HL-60/S4 treated with retinoic acid at 250 ng/mL for 4 days and 3 days (cell line): ENCODE data around the gene TRH.

ENCODE experiments used
- in situ Hi-C: fragments of 300-500 bp; cut with MboI; formaldehyde crosslinking; loops from 2 replicates; pipeline ENCODE4 v1.7.0; 2022; ENCODE audit warnings: low sequenced_read_pairs

Gene TRH

GRCh38 chr3:129961141-129961541, 13.4 kb upstream of the TRH start:
- in situ Hi-C loops = no loop called here

DNA sequence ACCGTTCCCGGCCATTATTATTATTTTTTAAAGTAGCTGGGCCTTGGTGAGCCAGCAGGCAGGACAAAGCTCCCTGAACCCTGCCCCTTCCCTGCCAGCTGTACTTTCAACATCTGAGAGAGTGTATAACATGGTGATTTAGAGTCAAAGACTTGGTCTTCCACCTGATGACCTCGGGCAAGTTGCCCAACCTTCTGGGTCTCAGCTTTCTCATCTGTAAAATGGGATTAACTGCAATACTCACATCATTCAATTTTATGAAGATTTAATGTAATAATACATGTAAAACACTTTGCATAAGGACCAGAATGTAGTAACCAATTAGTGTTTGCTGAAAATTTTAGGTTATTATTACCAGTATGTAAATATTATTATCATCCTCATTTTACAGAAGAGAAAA, 11.9 kb upstream of the TRH start:
- in situ Hi-C loops = no loop called here

DNA sequence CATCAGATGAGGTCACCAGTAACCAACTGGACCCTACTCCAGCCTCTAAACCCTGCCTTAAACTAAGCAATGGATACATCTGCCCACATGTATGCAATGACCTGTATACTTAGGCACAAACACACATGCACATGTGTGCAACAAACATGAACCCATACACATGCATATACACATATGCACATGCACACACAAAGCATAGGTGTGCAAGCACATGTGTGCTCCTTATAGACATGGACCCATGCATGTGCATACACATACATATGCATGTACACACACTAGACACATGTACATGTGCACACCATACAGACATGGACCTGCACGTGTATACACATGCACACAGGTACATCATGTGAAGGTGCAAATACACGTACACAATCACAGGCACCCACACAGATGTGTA, 8.6 kb upstream of the TRH start:
- in situ Hi-C loops = no loop called here

GRCh38 chr3:129966876-129967275, 7.6 kb upstream of the TRH start:
- in situ Hi-C loops = no loop called here

- in situ Hi-C loops = no loop called here
These were observed 6.8 kb upstream of the TRH start for GRCh38 chr3:129967761-129968160.

GRCh38 chr3:129971351-129972052, 3.0 kb upstream of the TRH start:
- in situ Hi-C loops = no loop called here

- in situ Hi-C loops = no loop called here
These were observed 2.2 kb upstream of the TRH start for GRCh38 chr3:129972301-129972700.

- in situ Hi-C loops = no loop called here
These were observed 512 bp upstream of the TRH start for GRCh38 chr3:129973853-129974563.

DNA sequence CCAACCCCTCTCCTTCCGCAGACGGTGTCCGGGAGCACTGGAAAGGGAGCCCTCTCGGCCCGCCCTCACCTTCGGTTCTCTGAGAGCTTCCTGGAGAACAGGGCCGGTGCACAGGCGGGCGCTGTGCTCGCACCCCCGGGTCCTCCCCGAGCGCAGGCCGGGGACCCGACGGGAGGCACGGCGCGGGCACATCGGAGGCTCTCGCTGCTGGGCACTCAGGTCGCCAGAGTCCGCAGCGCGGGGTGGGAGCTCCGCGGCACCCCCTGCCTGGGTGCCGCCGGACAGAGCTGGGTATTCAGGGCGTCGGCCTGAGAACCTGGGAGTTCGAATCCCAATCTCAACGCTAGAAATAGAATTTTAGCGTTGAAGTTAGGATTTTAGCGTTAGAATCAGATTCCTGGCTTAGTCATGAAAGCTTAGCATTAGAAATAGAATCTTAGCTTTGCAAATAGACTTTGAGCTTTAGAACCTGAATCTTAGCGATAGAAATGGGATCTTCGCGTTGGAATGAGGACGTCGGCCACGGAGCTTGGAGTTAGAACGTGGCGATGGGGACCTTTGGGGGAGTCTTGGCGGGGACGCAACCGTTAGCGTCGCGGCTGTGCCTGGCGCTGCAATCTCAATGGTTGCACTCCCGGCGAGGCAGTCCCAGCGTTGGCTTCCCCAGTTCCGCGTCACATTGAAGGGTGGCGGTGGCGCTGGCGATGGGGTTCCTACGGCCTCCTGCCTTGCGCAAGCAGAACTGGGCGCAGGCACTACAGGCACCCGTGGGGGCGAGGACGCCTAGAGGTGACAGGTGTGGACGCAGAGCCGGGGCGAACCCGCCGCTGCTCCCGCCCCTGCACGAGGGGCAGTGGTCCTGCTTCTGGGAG, 549 bp downstream of the TRH start:
- in situ Hi-C loops = no loop called here

DNA sequence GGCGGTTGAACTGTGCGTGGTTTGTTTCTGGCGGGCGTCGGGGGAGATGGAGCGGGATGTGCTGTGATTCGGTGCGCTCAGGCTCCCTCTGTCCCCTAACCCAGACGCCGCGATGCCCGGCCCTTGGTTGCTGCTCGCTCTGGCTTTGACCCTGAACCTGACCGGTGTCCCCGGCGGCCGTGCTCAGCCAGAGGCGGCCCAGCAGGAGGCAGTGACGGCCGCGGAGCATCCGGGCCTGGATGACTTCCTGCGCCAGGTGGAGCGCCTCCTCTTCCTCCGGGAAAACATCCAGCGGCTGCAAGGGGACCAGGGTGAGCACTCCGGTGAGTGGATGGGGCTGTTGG, 1.2 kb downstream of the TRH start:
- in situ Hi-C loops = no loop called here

DNA sequence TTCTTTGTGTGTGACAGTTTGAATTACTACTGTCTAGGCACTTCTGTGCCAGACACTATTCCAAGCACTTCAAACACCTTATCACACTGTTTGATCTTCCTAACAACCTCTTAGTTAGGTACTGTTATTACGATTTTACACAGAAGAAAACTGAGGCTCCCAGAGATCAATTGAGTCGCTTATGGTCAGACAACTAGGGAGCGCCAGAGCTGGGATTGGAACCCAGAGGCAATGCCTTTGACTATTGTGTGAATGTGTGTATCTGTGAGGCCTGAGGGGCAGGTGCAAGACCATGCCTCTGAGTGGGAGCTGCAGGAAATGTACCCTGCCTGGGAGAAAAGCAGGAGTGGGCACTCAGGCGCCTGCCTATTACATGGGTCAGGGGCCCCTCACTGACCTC, 1.8 kb downstream of the TRH start:
- in situ Hi-C loops = no loop called here

- in situ Hi-C loops = no loop called here
These were observed 3.6 kb downstream of the TRH start for GRCh38 chr3:129978123-129978522.

- in situ Hi-C loops = no loop called here
These were observed 5.4 kb downstream of the TRH start for GRCh38 chr3:129979905-129980304.

DNA sequence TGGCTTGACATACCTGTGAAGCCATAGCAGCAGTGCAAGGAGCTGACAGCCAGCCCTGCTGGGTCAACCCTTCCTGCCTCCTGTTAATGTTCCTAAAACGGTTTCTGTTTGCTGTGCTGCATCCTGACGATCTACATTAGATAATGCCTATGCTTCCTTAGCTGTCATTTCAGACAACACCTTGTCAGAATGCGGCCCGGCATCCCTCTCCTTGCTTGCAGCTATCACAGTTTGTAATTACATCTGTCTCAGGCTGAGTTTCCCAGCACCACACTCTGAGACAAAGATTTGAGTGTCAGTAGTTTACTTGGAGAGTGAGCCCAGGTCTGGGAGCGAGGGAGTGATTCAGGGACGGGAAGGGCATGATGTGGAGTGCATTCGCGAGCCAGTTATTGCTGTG, 9.0 kb downstream of the TRH start:
- in situ Hi-C loops = no loop called here

GRCh38 chr3:129984125-129984524, 9.6 kb downstream of the TRH start:
- in situ Hi-C loops = no loop called here

DNA sequence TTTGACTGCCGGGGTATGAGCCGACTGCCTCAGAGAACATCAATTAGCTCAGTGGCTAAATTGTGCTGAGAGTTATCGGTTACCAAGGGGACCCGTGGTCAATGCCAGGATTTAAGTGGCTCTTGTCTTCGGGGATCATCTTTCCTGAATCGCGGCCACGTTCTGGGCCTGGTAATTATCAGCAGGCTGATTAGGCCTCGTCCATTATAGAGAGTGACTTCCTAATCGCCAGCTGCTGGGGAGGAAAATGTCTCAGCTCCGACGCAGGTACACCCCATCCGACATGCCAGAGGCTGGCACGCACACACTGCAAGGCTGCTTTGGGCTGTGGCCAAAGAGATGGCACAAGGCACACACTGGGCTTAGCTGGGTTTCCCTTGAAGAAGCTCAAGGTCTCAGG, 10.6 kb downstream of the TRH start:
- in situ Hi-C loops = no loop called here

- in situ Hi-C loops = no loop called here
These were observed 13.9 kb downstream of the TRH start for GRCh38 chr3:129988429-129988828.

- in situ Hi-C loops = no loop called here
These were observed 14.9 kb downstream of the TRH start for GRCh38 chr3:129989414-129989813.

GRCh38 chr3:129992781-129993180, 18.3 kb downstream of the TRH start:
- in situ Hi-C loops = no loop called here

DNA sequence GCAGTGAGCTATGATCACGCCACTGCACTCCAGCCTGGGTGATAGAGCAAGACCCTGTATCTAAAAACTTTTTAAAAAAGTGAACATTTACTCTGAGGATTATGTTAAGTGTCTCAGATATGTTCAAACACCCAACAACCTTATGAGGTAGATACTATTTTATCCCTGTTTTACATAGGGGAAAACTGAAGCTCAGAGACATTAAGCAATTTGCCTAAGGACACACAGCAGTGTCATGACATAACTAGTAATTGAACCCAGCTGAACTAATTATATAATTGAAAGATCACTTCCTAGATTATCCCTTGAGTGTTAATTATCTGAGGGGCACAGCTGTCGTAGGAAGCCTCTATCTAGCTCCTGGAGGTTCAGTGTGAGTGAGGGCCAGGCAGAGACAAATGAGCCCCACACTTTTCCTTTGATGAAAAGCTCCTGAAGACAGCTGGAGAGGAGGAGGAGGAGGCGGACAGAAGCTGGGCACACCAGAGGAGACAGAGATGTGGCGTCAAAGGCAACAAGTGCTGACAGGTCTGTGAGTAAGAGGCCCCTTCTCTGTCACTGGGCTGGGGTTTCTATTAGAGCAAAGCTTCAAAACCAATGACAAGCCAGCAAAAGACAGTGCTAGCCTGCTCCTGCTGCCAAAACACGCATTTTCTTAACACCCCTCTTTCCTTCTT, 20.5 kb downstream of the TRH start:
- in situ Hi-C loops = no loop called here

- in situ Hi-C loops = no loop called here
These were observed 21.6 kb downstream of the TRH start for GRCh38 chr3:129996073-129996472.
